ENCODE data around the gene ESRP2.

ESRP2 gene

DNA sequence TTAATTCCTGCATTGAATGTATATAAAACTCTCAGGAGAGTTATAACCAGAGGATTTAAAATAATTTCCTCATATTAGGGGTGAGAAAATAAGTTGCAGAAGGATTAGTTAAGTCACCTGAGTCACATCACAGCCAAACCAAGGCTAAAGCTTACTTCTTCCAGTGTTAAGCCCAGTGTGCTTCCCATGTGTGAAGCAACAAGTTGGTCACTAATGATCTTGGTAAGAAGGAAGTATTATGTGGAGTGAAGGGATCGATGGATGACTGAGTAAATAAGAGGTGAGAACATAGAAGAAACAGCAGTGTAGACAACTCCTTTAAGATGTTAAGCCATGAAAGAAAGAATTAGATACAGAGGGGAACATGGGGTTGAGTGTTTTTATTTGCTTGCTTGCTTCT, 20.6 kb downstream of the ESRP2 start:
- no peak for DNase-seq (ENCODE audit: low read depth in 1 of 2, low spot score in 1 of 2)
- H3K4me3 ChIP-seq (replicated peaks; ENCODE audit: insufficient read depth, low read length): no peak overlapping the region
- no peak overlapping the region for H3K27ac ChIP-seq (replicated peaks)
- TF ChIP-seq GABPA (IDR thresholded peaks at IDR 0.05; ENCODE audit: low read depth): no peak
- TF ChIP-seq, protein P1, sequence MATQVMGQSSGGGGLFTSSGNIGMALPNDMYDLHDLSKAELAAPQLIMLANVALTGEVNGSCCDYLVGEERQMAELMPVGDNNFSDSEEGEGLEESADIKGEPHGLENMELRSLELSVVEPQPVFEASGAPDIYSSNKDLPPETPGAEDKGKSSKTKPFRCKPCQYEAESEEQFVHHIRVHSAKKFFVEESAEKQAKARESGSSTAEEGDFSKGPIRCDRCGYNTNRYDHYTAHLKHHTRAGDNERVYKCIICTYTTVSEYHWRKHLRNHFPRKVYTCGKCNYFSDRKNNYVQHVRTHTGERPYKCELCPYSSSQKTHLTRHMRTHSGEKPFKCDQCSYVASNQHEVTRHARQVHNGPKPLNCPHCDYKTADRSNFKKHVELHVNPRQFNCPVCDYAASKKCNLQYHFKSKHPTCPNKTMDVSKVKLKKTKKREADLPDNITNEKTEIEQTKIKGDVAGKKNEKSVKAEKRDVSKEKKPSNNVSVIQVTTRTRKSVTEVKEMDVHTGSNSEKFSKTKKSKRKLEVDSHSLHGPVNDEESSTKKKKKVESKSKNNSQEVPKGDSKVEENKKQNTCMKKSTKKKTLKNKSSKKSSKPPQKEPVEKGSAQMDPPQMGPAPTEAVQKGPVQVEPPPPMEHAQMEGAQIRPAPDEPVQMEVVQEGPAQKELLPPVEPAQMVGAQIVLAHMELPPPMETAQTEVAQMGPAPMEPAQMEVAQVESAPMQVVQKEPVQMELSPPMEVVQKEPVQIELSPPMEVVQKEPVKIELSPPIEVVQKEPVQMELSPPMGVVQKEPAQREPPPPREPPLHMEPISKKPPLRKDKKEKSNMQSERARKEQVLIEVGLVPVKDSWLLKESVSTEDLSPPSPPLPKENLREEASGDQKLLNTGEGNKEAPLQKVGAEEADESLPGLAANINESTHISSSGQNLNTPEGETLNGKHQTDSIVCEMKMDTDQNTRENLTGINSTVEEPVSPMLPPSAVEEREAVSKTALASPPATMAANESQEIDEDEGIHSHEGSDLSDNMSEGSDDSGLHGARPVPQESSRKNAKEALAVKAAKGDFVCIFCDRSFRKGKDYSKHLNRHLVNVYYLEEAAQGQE (IDR thresholded peaks at IDR 0.05; ENCODE audit: insufficient replicate concordance, low read depth): no peak
- TF ChIP-seq, protein P2, sequence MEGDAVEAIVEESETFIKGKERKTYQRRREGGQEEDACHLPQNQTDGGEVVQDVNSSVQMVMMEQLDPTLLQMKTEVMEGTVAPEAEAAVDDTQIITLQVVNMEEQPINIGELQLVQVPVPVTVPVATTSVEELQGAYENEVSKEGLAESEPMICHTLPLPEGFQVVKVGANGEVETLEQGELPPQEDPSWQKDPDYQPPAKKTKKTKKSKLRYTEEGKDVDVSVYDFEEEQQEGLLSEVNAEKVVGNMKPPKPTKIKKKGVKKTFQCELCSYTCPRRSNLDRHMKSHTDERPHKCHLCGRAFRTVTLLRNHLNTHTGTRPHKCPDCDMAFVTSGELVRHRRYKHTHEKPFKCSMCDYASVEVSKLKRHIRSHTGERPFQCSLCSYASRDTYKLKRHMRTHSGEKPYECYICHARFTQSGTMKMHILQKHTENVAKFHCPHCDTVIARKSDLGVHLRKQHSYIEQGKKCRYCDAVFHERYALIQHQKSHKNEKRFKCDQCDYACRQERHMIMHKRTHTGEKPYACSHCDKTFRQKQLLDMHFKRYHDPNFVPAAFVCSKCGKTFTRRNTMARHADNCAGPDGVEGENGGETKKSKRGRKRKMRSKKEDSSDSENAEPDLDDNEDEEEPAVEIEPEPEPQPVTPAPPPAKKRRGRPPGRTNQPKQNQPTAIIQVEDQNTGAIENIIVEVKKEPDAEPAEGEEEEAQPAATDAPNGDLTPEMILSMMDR (IDR thresholded peaks at IDR 0.05; ENCODE audit: insufficient read depth, low read length): no peak
- no peak for TF ChIP-seq POLR2AphosphoS5 (IDR thresholded peaks at IDR 0.05; ENCODE audit: low read depth)
- TF ChIP-seq SPI1 (IDR thresholded peaks at IDR 0.05; ENCODE audit: borderline replicate concordance, low read depth): no peak
- H3K27me3 ChIP-seq (ENCODE audit: insufficient read depth, poor library complexity, severe bottlenecking): no peaks in the 10 kb centered on the region

- Histone ChIP-seq H3K4me3 (replicated peaks; ENCODE audit: insufficient read depth, low read length) (no peak overlapping the region), H3K27me3 (ENCODE audit: insufficient read depth, poor library complexity, severe bottlenecking) (no peaks in the 10 kb centered on the region), H3K27ac (replicated peaks) (no peak overlapping the region)
- DNase-seq (ENCODE audit: low read depth in 1 of 2, low spot score in 1 of 2): no peak
- TF ChIP-seq SPI1 (IDR thresholded peaks at IDR 0.05; ENCODE audit: borderline replicate concordance, low read depth) (no peak), POLR2AphosphoS5 (IDR thresholded peaks at IDR 0.05; ENCODE audit: low read depth) (no peak), GABPA (IDR thresholded peaks at IDR 0.05; ENCODE audit: low read depth) (no peak)
- TF ChIP-seq, protein P1 (IDR thresholded peaks at IDR 0.05; ENCODE audit: insufficient replicate concordance, low read depth): no peak
- TF ChIP-seq, protein P2 (IDR thresholded peaks at IDR 0.05; ENCODE audit: insufficient read depth, low read length): no peak
These were observed 21.2 kb downstream of the ESRP2 start for GRCh38 chr16:68214726-68215125.

- H3K27ac ChIP-seq (replicated peaks): no peak overlapping the region
- DNase-seq (ENCODE audit: low read depth in 1 of 2, low spot score in 1 of 2): no peak
These were observed 29.7 kb downstream of the ESRP2 start for GRCh38 chr16:68206245-68206644.

More at GRCh38 chr16:68206245-68206644, 29.7 kb downstream of the ESRP2 start:
- H3K4me3 ChIP-seq (replicated peaks; ENCODE audit: insufficient read depth, low read length): no peak overlapping the region
- TF ChIP-seq SPI1 (IDR thresholded peaks at IDR 0.05; ENCODE audit: borderline replicate concordance, low read depth) (no peak), GABPA (IDR thresholded peaks at IDR 0.05; ENCODE audit: low read depth) (no peak), POLR2AphosphoS5 (IDR thresholded peaks at IDR 0.05; ENCODE audit: low read depth) (no peak)
- TF ChIP-seq, protein P2 (IDR thresholded peaks at IDR 0.05; ENCODE audit: insufficient read depth, low read length): no peak
- TF ChIP-seq, protein P1 (IDR thresholded peaks at IDR 0.05; ENCODE audit: insufficient replicate concordance, low read depth): no peak
- no peaks in the 10 kb centered on the region for H3K27me3 ChIP-seq (ENCODE audit: insufficient read depth, poor library complexity, severe bottlenecking)
